A673 (cell line): ENCODE data around the gene SIGLEC9. TPM values are rescaled to one million over a fixed set of nuclear protein-coding genes. Genes with fewer than 3 reads are reported as not detected.

Experiments
- BruUV-seq: library from RNA; stranded (reverse); fragments of 400-500 nt; replicated peaks from 2 replicates; lab custom pipeline; 2021; lab: Mats Ljungman, UMichigan
- CTCF ChIA-PET: fragments of 300-600 bp; sonication (Branson Sonifier 250); formaldehyde crosslinking; loops from one replicate; lab custom pipeline; 2022; ENCODE audit warnings: antibody characterized with exemption; lab: Charles Lee
- POLR2A ChIA-PET: fragments of 300-600 bp; sonication (Branson Sonifier 250); formaldehyde crosslinking; loops from one replicate; lab custom pipeline; 2022; ENCODE audit warnings: antibody characterized with exemption; ENCODE audit not compliant: low non-redundant PET; lab: Charles Lee
- DNase-seq: peaks from one replicate; pipeline ENCODE4 v3.0.0-alpha.2; 2015; ENCODE audit warnings: low spot score
- H3K27ac ChIP-seq: fragments of 200-600 bp; sonication (generic); 2 replicates; pipeline ENCODE4 v1.5.1; 2016; ENCODE audit warnings: mixed run types, low read depth, mild to moderate bottlenecking, mixed read lengths, antibody characterized with exemption, low read length; ENCODE audit not compliant: poor library complexity, severe bottlenecking
- H3K27me3 ChIP-seq: fragments of 200-600 bp; sonication (generic); replicated peaks from 2 replicates; pipeline ENCODE4 v1.6.1; 2017; ENCODE audit warnings: mixed run types, low read depth, mild to moderate bottlenecking, mixed read lengths, antibody characterized with exemption, low read length; ENCODE audit not compliant: insufficient read depth, poor library complexity
- H3K36me3 ChIP-seq: fragments of 200-600 bp; sonication (generic); 2 replicates; pipeline ENCODE4 v1.6.1; 2016; ENCODE audit warnings: mixed run types, mild to moderate bottlenecking, mixed read lengths, antibody characterized with exemption, low read length; ENCODE audit not compliant: insufficient read depth, poor library complexity, severe bottlenecking
- H3K4me1 ChIP-seq: fragments of 200-600 bp; sonication (generic); 2 replicates; pipeline ENCODE4 v1.6.1; 2017; ENCODE audit warnings: mixed run types, mild to moderate bottlenecking, mixed read lengths, antibody characterized with exemption, low read length; ENCODE audit not compliant: insufficient read depth, poor library complexity, severe bottlenecking
- H3K4me3 ChIP-seq: fragments of 200-600 bp; sonication (generic); 2 replicates; pipeline ENCODE4 v1.5.1; 2016; ENCODE audit warnings: low read depth, mixed run types, mild to moderate bottlenecking, mixed read lengths, low read length; ENCODE audit not compliant: poor library complexity, severe bottlenecking
- H3K9me3 ChIP-seq: fragments of 200-600 bp; sonication (generic); 2 replicates; pipeline ENCODE4 v1.6.1; 2016; ENCODE audit warnings: mixed run types, low read depth, mild to moderate bottlenecking, mixed read lengths, antibody characterized with exemption, low read length; ENCODE audit not compliant: poor library complexity, severe bottlenecking
- CTCF ChIP-seq: fragments of 300-800, 200-600 bp; sonication (generic); conservative IDR thresholded peaks from 2 replicates; pipeline ENCODE4 v1.5.1; 2017; ENCODE audit warnings: low read depth, mild to moderate bottlenecking, antibody characterized with exemption, low read length, moderate library complexity, mixed read lengths
- EZH2 ChIP-seq: fragments of 200-600 bp; sonication (generic); IDR thresholded peaks from 2 replicates; pipeline ENCODE4 v1.6.1; 2017; ENCODE audit warnings: borderline replicate concordance, low read depth, mild to moderate bottlenecking, mixed read lengths, antibody characterized with exemption, low read length; ENCODE audit not compliant: poor library complexity, severe bottlenecking
- intact Hi-C: fragments of 100-400 bp; cut with micrococcal nuclease; formaldehyde crosslinking; loops from one replicate; pipeline ENCODE4 v1.10.0; 2022; ENCODE audit not compliant: unreplicated experiment
- total RNA-seq: library from RNA; stranded (reverse); gene quantifications from 2 replicates; pipeline ENCODE4 v1.2.3, GENCODE V29; 2021

SIGLEC9 gene
- total RNA-seq, 1 experiment from 2014 or later, result not detected

- no TSS peak for BruUV-seq
- no peaks in the 10 kb centered on the region for H3K36me3 ChIP-seq
- CTCF ChIA-PET, result no interaction called here
- POLR2A ChIA-PET, result no interaction called here
- DNase-seq, result no peak
- H3K4me3 ChIP-seq, result no peak overlapping the region
- no peaks in the 10 kb centered on the region for H3K4me1 ChIP-seq
- peaks cover 46% of the 10 kb centered on the region for H3K27me3 ChIP-seq
- no peaks in the 10 kb centered on the region for H3K9me3 ChIP-seq
- no peak overlapping the region for H3K27ac ChIP-seq
- intact Hi-C loops, result no loop called here
- no peak for TF ChIP-seq EZH2
- no peak for TF ChIP-seq CTCF
These were observed 54.5 kb downstream of the SIGLEC9 start for GRCh38 chr19:51179256-51179655.

Other genes starting within 250 kb of the SIGLEC9 start
- not detected in 2 replicates for gene KLK4, start 213.5 kb upstream of the SIGLEC9 start, total RNA-seq
- gene KLK5, start 171.9 kb upstream of the SIGLEC9 start, total RNA-seq, result not detected in 2 replicates
- not detected in 2 replicates for gene KLK6, start 155.3 kb upstream of the SIGLEC9 start, total RNA-seq
- not detected in 2 replicates for gene KLK7, start 141.0 kb upstream of the SIGLEC9 start, total RNA-seq
- not detected in 2 replicates for gene KLK8, start 123.3 kb upstream of the SIGLEC9 start, total RNA-seq
- not detected in 2 replicates for gene KLK10, start 105.2 kb upstream of the SIGLEC9 start, total RNA-seq
- not detected in 2 replicates for gene KLK11, start 98.3 kb upstream of the SIGLEC9 start, total RNA-seq
- gene KLK12, start 89.9 kb upstream of the SIGLEC9 start, total RNA-seq, result not detected in 2 replicates
- gene KLK13, start 59.8 kb upstream of the SIGLEC9 start, total RNA-seq, result not detected in 2 replicates
- 1.0 and 1.2 TPM in 2 replicates for gene KLK14, start 42.0 kb upstream of the SIGLEC9 start, total RNA-seq
- 11.8 and 13.4 TPM in 2 replicates for gene CTU1, start 16.5 kb upstream of the SIGLEC9 start, total RNA-seq
- not detected in 2 replicates for gene SIGLEC7, start 17.4 kb downstream of the SIGLEC9 start, total RNA-seq
- not detected in 2 replicates for gene CD33, start 100.2 kb downstream of the SIGLEC9 start, total RNA-seq
- not detected in 2 replicates for gene SIGLECL1, start 126.2 kb downstream of the SIGLEC9 start, total RNA-seq
- gene IGLON5, start 186.7 kb downstream of the SIGLEC9 start, total RNA-seq, result 0.39 and 0.94 TPM in 2 replicates
- 0.69 and 0.94 TPM in 2 replicates for gene VSIG10L, start 217.2 kb downstream of the SIGLEC9 start, total RNA-seq
- gene ETFB, start 241.5 kb downstream of the SIGLEC9 start, total RNA-seq, result 52.6 and 60.6 TPM in 2 replicates
- not detected in 2 replicates for gene CLDND2, start 244.1 kb downstream of the SIGLEC9 start, total RNA-seq
- gene NKG7, start 247.7 kb downstream of the SIGLEC9 start, total RNA-seq, result not detected in 2 replicates